Neuronal stem cell (in vitro differentiated cells): ENCODE measurements around the gene SNUPN.

Experiments used
- DNase-seq: peaks from one replicate; pipeline ENCODE4 v3.0.0-alpha.2; 2013; ENCODE audit warnings: low spot score
- H2AFZ ChIP-seq: one replicate; pipeline ENCODE4 v1.6.1; 2013; ENCODE audit warnings: mild to moderate bottlenecking, low read length, inconsistent platforms
- H2AK5ac ChIP-seq: 2 replicates; pipeline ENCODE4 v1.6.1; 2013; ENCODE audit warnings: low read depth, mild to moderate bottlenecking, inconsistent platforms, low read length, moderate library complexity, mixed read lengths
- H2BK120ac ChIP-seq: 2 replicates; pipeline ENCODE4 v1.6.1; 2013; ENCODE audit warnings: low read depth, mild to moderate bottlenecking, inconsistent platforms, low read length, moderate library complexity, mixed read lengths
- H2BK12ac ChIP-seq: one replicate; pipeline ENCODE4 v1.6.1; 2013; ENCODE audit warnings: low read length, inconsistent platforms
- H2BK15ac ChIP-seq: 2 replicates; pipeline ENCODE4 v1.6.1; 2013; ENCODE audit warnings: mild to moderate bottlenecking, low read length, inconsistent platforms, mixed read lengths
- H2BK5ac ChIP-seq: one replicate; pipeline ENCODE4 v1.6.1; 2013; ENCODE audit warnings: inconsistent platforms, mild to moderate bottlenecking, low read length, moderate library complexity
- H3K14ac ChIP-seq: one replicate; pipeline ENCODE4 v1.6.1; 2013; ENCODE audit warnings: low read length, inconsistent platforms
- H3K18ac ChIP-seq: 2 replicates; pipeline ENCODE4 v1.6.1; 2013; ENCODE audit warnings: low read length, inconsistent platforms
- H3K23ac ChIP-seq: 2 replicates; pipeline ENCODE4 v1.6.1; 2013; ENCODE audit warnings: low read depth, mild to moderate bottlenecking, mixed read lengths, low read length, inconsistent platforms; ENCODE audit not compliant: poor library complexity
- H3K27ac ChIP-seq: replicated peaks from 3 replicates; pipeline ENCODE4 v1.5.1; 2013; ENCODE audit warnings: low read length, inconsistent platforms
- H3K27me3 ChIP-seq, 3 experiments: 2 replicates each; pipeline ENCODE4 v1.6.1; 2013; ENCODE audit warnings: low read length in 3 of 3, mild to moderate bottlenecking in 2 of 3, inconsistent platforms in 1 of 3, low read depth in 1 of 3, mixed read lengths in 1 of 3, moderate library complexity in 1 of 3; ENCODE audit not compliant: control insufficient read depth in 3 of 3, insufficient read depth in 3 of 3
- H3K36me3 ChIP-seq, 2 donors: replicated peaks in 1 of 2; 2 replicates each; pipeline ENCODE4 v1.6.1; 2013; ENCODE audit warnings: low read length in 2 of 2; ENCODE audit not compliant: control insufficient read depth in 2 of 2, insufficient read depth in 2 of 2
- H3K4ac ChIP-seq: 2 replicates; pipeline ENCODE4 v1.6.1; 2013; ENCODE audit warnings: inconsistent platforms, mild to moderate bottlenecking, low read length, moderate library complexity
- H3K4me1 ChIP-seq, 2 donors: 1 replicate in 1 of 2; 2 replicates in 1 of 2; pipeline ENCODE4 v1.6.1; 2013; ENCODE audit warnings: low read length in 2 of 2, low read depth in 1 of 2; ENCODE audit not compliant: control insufficient read depth in 2 of 2, insufficient read depth in 1 of 2
- H3K4me2 ChIP-seq: one replicate; pipeline ENCODE4 v1.6.1; 2013; ENCODE audit warnings: mild to moderate bottlenecking, low read length, inconsistent platforms; ENCODE audit not compliant: insufficient read depth, poor library complexity, severe bottlenecking
- H3K4me3 ChIP-seq, 2 donors: 2 replicates each; pipeline ENCODE4 v1.5.1; 2013; ENCODE audit warnings: low read length in 2 of 2, mild to moderate bottlenecking in 2 of 2, inconsistent platforms in 1 of 2, moderate library complexity in 1 of 2
- H3K79me1 ChIP-seq: one replicate; pipeline ENCODE4 v1.6.1; 2013; ENCODE audit warnings: low read depth, mild to moderate bottlenecking, inconsistent platforms, low read length, moderate library complexity
- H3K9ac ChIP-seq: one replicate; pipeline ENCODE4 v1.6.1; 2013; ENCODE audit warnings: mild to moderate bottlenecking, low read depth, low read length, inconsistent platforms; ENCODE audit not compliant: poor library complexity
- H3K9me3 ChIP-seq, 2 donors: replicated peaks in 1 of 2; 2 replicates each; pipeline versions ENCODE3 to v1.6.1; 2013; ENCODE audit warnings: low read length in 2 of 2, mild to moderate bottlenecking in 2 of 2, inconsistent platforms in 1 of 2, low read depth in 1 of 2, mixed read lengths in 1 of 2, moderate library complexity in 1 of 2; ENCODE audit not compliant: control insufficient read depth in 2 of 2, insufficient read depth in 1 of 2
- H4K8ac ChIP-seq: one replicate; pipeline ENCODE4 v1.6.1; 2013; ENCODE audit warnings: low read depth, mild to moderate bottlenecking, inconsistent platforms, low read length, moderate library complexity
- H4K91ac ChIP-seq: one replicate; pipeline ENCODE4 v1.6.1; 2013; ENCODE audit warnings: low read length, low read depth, mild to moderate bottlenecking, inconsistent platforms; ENCODE audit not compliant: poor library complexity
- WGBS, 2 donors: extraction: QIAGEN DNeasy Blood & Tissue Kit; methylation state at CpG; one replicate each; pipeline ENCODE4 v1.1.7; 2013; ENCODE audit warnings: missing lambda C conversion rate in 2 of 2, mixed read lengths in 1 of 2; ENCODE audit not compliant: insufficient read length in 2 of 2, insufficient replicate concordance in 1 of 2; ENCODE audit errors: extremely low coverage in 2 of 2; 5-methylcytosine and 5-hydroxymethylcytosine counted together

The SNUPN gene

GRCh38 chr15:75644376-75644775, 18.9 kb upstream of the SNUPN start:
- Histone ChIP-seq H2AK5ac (no peak overlapping the region), H3K4me3 (no peak overlapping the region), H2AFZ (no peak overlapping the region), H3K79me1 (peaks cover 12% of the 10 kb centered on the region), H3K23ac (no peak overlapping the region), H3K4me2 (no peak overlapping the region), H2BK12ac (no peak overlapping the region), H3K4me1 (peaks cover 9 to 11% of the 10 kb centered on the region in 2 donors), H3K4ac (no peak overlapping the region), H2BK5ac (no peak overlapping the region), H3K14ac (no peak overlapping the region), H3K36me3 (peaks cover 0 to 2% of the 10 kb centered on the region in 2 donors), H4K8ac (no peak overlapping the region), H3K9ac (no peak overlapping the region), H2BK15ac (no peak overlapping the region), H3K9me3 (no peaks in the 10 kb centered on the region), H3K27ac (no peak overlapping the region), H3K27me3 (peaks cover 0 to 9% (median 0%) of the 10 kb centered on the region in 3 experiments), H3K18ac (no peak overlapping the region), H4K91ac (no peak overlapping the region), H2BK120ac (no peak overlapping the region)
- no peak for DNase-seq
- no CpG with 5 or more reads among the region's 2 CpGs for WGBS, 2 donors

- Histone ChIP-seq H3K79me1 (peaks cover 6% of the 10 kb centered on the region), H3K9ac (peak overlapping the region; percentile 34), H2BK120ac (no peak overlapping the region), H3K4me2 (no peak overlapping the region), H2BK15ac (no peak overlapping the region), H4K91ac (no peak overlapping the region), H3K4ac (no peak overlapping the region), H3K27ac (no peak overlapping the region), H3K14ac (no peak overlapping the region), H3K18ac (no peak overlapping the region), H2BK5ac (no peak overlapping the region), H3K4me3 (no peak overlapping the region), H2AFZ (no peak overlapping the region), H3K27me3 (peaks cover 0 to 6% (median 0%) of the 10 kb centered on the region in 3 experiments), H3K36me3 (peaks cover 0 to 16% of the 10 kb centered on the region in 2 donors), H2AK5ac (no peak overlapping the region), H2BK12ac (no peak overlapping the region), H4K8ac (no peak overlapping the region), H3K4me1 (peaks cover 4 to 7% of the 10 kb centered on the region in 2 donors), H3K9me3 (no peaks in the 10 kb centered on the region), H3K23ac (no peak overlapping the region)
- DNase-seq, result no peak
- WGBS, 2 donors, result no CpG with 5 or more reads among the region's 5 CpGs
These were observed 16.1 kb upstream of the SNUPN start for GRCh38 chr15:75641603-75642002.

GRCh38 chr15:75641179-75641503, 15.6 kb upstream of the SNUPN start:
- peak overlapping the region; percentile 99 for H2AFZ ChIP-seq
- H4K91ac ChIP-seq, result no peak overlapping the region
- H3K27ac ChIP-seq, result no peak overlapping the region
- H3K36me3 ChIP-seq, result peaks cover 0 to 16% of the 10 kb centered on the region in 2 donors
- H3K4me1 ChIP-seq, result peaks cover 4 to 7% of the 10 kb centered on the region in 2 donors
- no peak overlapping the region for H3K4ac ChIP-seq
- H3K23ac ChIP-seq, result no peak overlapping the region
- H3K79me1 ChIP-seq, result peaks cover 6% of the 10 kb centered on the region
- H3K4me3 ChIP-seq, result peak overlapping the region in 1 of 2 donors; percentile 100
- H2AK5ac ChIP-seq, result no peak overlapping the region
- no peak for DNase-seq
- H3K14ac ChIP-seq, result no peak overlapping the region
- no peak overlapping the region for H4K8ac ChIP-seq
- no peak overlapping the region for H3K9ac ChIP-seq
- H3K27me3 ChIP-seq, result peaks cover 0 to under 1% (median 0%) of the 10 kb centered on the region in 3 experiments
- H3K9me3 ChIP-seq, result no peaks in the 10 kb centered on the region
- no CpG with 5 or more reads among the region's 4 CpGs for WGBS, 2 donors
- H2BK15ac ChIP-seq, result no peak overlapping the region
- H3K18ac ChIP-seq, result no peak overlapping the region
- H2BK120ac ChIP-seq, result no peak overlapping the region
- H3K4me2 ChIP-seq, result no peak overlapping the region
- H2BK12ac ChIP-seq, result no peak overlapping the region
- no peak overlapping the region for H2BK5ac ChIP-seq

GRCh38 chr15:75640483-75641178, 15.1 kb upstream of the SNUPN start:
- Histone ChIP-seq H3K9ac (peak overlapping the region; percentile 90), H3K14ac (no peak overlapping the region), H3K4me2 (peak overlapping the region; percentile 91), H2BK12ac (no peak overlapping the region), H3K27ac (peak overlapping the region; percentile 95), H4K91ac (no peak overlapping the region), H3K79me1 (peaks cover 6% of the 10 kb centered on the region), H2AFZ (peak overlapping the region; percentile 99), H2AK5ac (no peak overlapping the region), H3K23ac (peak overlapping the region; percentile 98), H2BK15ac (no peak overlapping the region), H3K9me3 (no peaks in the 10 kb centered on the region), H4K8ac (no peak overlapping the region), H3K18ac (peak overlapping the region; percentile 93), H2BK5ac (peak overlapping the region; percentile 91), H3K36me3 (peaks cover 0 to 16% of the 10 kb centered on the region in 2 donors), H3K4me1 (peaks cover 4 to 7% of the 10 kb centered on the region in 2 donors), H3K4ac (no peak overlapping the region), H3K27me3 (no peaks in the 10 kb centered on the region), H3K4me3 (peak overlapping the region; percentile 80 to 100), H2BK120ac (no peak overlapping the region)
- WGBS, 2 donors, result no CpG with 5 or more reads among the region's 17 CpGs
- DNase-seq, result no peak
